ENCODE measurements around the gene SPTBN1.
A peak's percentile ranks its signal among the peaks of the same experiment; 100 is the strongest.

The SPTBN1 gene

GRCh38 chr2:54630858-54631497 is 174.9 kb downstream of the SPTBN1 start:
- DNase-seq (ENCODE audit: low read depth) = no peak
- no peak overlapping the region for H3K4me3 ChIP-seq (ENCODE audit: low read depth, low read length)
- TF ChIP-seq CTCF (IDR thresholded peaks at IDR 0.05; ENCODE audit: insufficient read depth, low read depth, low read length, missing control alignments) = no peak

- H3K4me3 ChIP-seq (ENCODE audit: low read depth, low read length) = no peak overlapping the region
- DNase-seq (ENCODE audit: low read depth) = no peak
- no peak for TF ChIP-seq CTCF (IDR thresholded peaks at IDR 0.05; ENCODE audit: insufficient read depth, low read depth, low read length, missing control alignments)
Measured at GRCh38 chr2:54631755-54632154, 175.6 kb downstream of the SPTBN1 start.

GRCh38 chr2:54632733-54633692 is 176.9 kb downstream of the SPTBN1 start:
- H3K4me3 ChIP-seq (ENCODE audit: low read depth, low read length) = no peak overlapping the region
- no peak for TF ChIP-seq CTCF (IDR thresholded peaks at IDR 0.05; ENCODE audit: insufficient read depth, low read depth, low read length, missing control alignments)
- DNase-seq (ENCODE audit: low read depth) = peak; percentile 31

GRCh38 chr2:54634021-54634420 is 177.9 kb downstream of the SPTBN1 start:
- TF ChIP-seq CTCF (IDR thresholded peaks at IDR 0.05; ENCODE audit: insufficient read depth, low read depth, low read length, missing control alignments) = no peak
- peak; percentile 24 for DNase-seq (ENCODE audit: low read depth)
- H3K4me3 ChIP-seq (ENCODE audit: low read depth, low read length) = peak overlapping the region; percentile 7; the same call in 1 of the 2 replicates

DNA sequence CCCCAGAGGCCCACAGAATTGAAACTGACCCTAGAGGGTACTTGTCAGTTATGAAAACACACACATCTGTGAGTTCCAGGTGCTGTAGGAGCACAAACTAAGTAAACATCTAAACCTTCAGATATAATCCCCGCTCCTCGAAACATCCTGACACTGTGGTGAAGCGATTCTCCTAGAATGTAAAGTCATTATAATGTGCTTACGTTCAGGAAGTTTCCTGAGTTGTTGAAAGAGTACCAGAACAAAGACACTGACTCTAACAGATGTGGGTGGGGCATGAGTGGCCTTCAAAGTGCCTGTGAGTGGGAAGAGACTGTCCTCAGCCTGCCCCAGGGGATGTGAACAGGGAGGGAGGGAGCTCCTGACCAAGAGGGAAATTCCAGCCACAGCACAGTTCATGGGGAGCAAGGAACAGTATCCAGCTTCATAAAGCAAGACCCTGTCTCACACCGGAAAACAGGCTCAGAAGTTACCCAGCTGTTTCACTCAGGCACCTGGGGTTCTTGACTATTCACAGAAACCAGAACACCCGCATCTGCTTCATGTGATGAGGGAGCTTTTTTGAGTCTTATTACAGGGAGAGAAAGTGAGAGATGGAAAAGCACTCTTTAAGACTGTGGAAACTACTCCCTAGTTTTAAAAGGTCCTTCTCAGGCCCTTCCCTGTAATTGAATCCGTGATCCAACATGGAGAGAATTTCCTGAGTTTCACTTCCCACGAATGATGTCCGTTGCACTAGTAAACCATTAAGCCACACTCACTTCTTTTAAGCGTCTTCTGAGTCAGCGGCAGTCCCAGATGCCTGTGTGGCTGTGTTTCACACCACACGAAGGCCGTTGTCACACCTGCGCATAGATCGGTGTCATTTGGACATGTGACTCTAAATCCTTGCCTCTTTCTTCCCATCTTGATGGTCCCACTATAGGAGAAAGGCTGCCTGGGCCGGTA is 178.7 kb downstream of the SPTBN1 start:
- TF ChIP-seq CTCF (IDR thresholded peaks at IDR 0.05; ENCODE audit: insufficient read depth, low read depth, low read length, missing control alignments) = no peak
- DNase-seq (ENCODE audit: low read depth) = peak; percentile 92
- H3K4me3 ChIP-seq (ENCODE audit: low read depth, low read length) = peak overlapping the region; percentile 42

DNA sequence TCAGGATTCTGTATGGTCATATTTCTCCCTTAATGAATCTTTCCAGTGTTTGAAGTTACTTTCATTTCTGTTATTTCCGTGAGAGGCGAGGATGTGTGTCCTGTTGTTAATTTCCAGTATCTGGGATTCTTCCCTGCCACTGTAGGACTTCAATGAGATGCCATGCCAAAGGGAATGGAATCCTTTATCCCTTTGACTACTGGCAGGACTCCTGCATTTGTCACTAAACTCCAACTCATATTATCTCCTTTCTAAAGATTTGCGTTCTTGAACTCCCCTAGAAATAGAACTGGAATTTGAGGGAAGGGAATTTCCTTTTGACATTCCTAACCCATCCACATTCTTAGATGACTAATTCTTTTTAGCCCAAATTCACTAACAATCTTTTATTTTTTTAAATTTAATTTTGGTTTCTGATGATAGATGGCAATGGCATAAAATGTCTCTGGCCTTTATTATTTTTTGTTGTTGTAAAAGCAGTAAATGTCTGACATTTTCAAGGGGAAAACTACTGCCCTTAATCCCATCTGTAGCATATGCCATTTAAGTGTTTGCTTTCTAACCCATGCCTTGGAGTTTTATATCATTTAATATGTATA is 179.5 kb downstream of the SPTBN1 start:
- no peak for TF ChIP-seq CTCF (IDR thresholded peaks at IDR 0.05; ENCODE audit: insufficient read depth, low read depth, low read length, missing control alignments)
- DNase-seq (ENCODE audit: low read depth) = no peak
- H3K4me3 ChIP-seq (ENCODE audit: low read depth, low read length) = peak overlapping the region; percentile 42
